GM23338 (cell line): ENCODE measurements around the gene IGFBP5. TPM values are rescaled to one million over a fixed set of nuclear protein-coding genes. Genes with fewer than 3 reads are reported as not detected.

Experiments used
- CREB1 ChIP-seq: fragments of 250-450 bp; sonication (Bioruptor Pico); IDR thresholded peaks from 2 replicates; pipeline ENCODE4 v1.5.0; 2020; ENCODE audit warnings: low read depth, mild to moderate bottlenecking, moderate library complexity
- CTCF ChIP-seq, 2 experiments: fragments of 200-600 bp in 1 of 2; sonication (generic) in 1 of 2; conservative IDR thresholded peaks; 2 replicates each; pipeline versions ENCODE4 v1.5.1 to v1.6.1; 2016 to 2017; ENCODE audit warnings: antibody characterized with exemption in 2 of 2, low read depth in 2 of 2, mild to moderate bottlenecking in 2 of 2, moderate library complexity in 1 of 2
- EZH2 ChIP-seq: fragments of 200-600 bp; sonication (generic); IDR thresholded peaks from one replicate; pipeline ENCODE4 v1.8.0; 2017; ENCODE audit warnings: antibody characterized with exemption, mild to moderate bottlenecking, low read depth; ENCODE audit not compliant: unreplicated experiment
- EZH2phosphoT487 ChIP-seq: fragments of 200-600 bp; sonication (generic); IDR thresholded peaks from one replicate; pipeline ENCODE4 v1.8.1; 2018; ENCODE audit warnings: antibody characterized with exemption; ENCODE audit not compliant: unreplicated experiment
- JUNB ChIP-seq: IDR thresholded peaks from one replicate; pipeline ENCODE4 v1.6.1; 2016; ENCODE audit warnings: antibody characterized with exemption; ENCODE audit not compliant: unreplicated experiment
- NANOG ChIP-seq: IDR thresholded peaks from 2 replicates; pipeline ENCODE4 v1.6.1; 2016; ENCODE audit warnings: antibody characterized with exemption, borderline replicate concordance
- ZNF331 ChIP-seq: fragments of 250-450 bp; sonication (Bioruptor Pico); IDR thresholded peaks from 2 replicates; pipeline ENCODE4 v1.5.0; 2020; ENCODE audit warnings: low read depth, mild to moderate bottlenecking, moderate library complexity
- polyA plus RNA-seq: library from polyadenylated mRNA; unstranded; fragments of >200 nt; fragmentation: Nextera tagmentation; extraction: Ambion mirVana; gene quantifications from 2 replicates; pipeline ENCODE4 v1.2.1, GENCODE V29; 2016
- total RNA-seq: library from RNA; depleted of rRNA; stranded (reverse); fragments of >200 nt; shearing (Covaris generic); gene quantifications from 2 replicates; pipeline ENCODE4 v1.2.3, GENCODE V29; 2014
- TF ChIP-seq, protein P1 (sequence below): fragments of 250-450 bp; sonication (Bioruptor Pico); IDR thresholded peaks from 2 replicates; pipeline ENCODE4 v1.5.0; 2020; ENCODE audit warnings: mild to moderate bottlenecking, moderate library complexity
- TF ChIP-seq, protein P2 (sequence below): IDR thresholded peaks from one replicate; pipeline ENCODE4 v1.6.1; 2018; ENCODE audit warnings: antibody characterized with exemption; ENCODE audit not compliant: unreplicated experiment

Gene IGFBP5
- total and polyA plus RNA-seq, 2 experiments from 2014 or later, result 0.70 to 2.5 TPM

DNA sequence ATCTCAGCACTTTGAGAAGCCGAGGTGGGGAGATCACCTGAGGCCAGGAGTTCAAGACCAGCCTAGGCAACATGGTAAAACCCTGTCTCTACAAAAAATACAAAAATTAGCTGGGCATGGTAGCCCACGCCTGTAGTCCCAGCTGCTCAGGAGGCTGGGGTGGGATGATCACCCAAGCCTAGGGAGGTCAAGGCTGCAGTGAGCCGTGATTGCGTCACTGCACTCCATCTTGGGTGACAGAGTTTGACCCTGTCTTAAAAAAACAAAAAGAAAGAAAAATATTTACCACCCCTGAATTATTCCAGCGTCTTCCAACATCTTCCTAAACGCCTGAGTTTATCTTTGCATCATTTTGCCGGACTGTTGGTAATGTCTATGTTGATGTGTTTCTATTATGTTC lies 6.2 kb upstream of the IGFBP5 start (continued):
- TF ChIP-seq, protein P1, sequence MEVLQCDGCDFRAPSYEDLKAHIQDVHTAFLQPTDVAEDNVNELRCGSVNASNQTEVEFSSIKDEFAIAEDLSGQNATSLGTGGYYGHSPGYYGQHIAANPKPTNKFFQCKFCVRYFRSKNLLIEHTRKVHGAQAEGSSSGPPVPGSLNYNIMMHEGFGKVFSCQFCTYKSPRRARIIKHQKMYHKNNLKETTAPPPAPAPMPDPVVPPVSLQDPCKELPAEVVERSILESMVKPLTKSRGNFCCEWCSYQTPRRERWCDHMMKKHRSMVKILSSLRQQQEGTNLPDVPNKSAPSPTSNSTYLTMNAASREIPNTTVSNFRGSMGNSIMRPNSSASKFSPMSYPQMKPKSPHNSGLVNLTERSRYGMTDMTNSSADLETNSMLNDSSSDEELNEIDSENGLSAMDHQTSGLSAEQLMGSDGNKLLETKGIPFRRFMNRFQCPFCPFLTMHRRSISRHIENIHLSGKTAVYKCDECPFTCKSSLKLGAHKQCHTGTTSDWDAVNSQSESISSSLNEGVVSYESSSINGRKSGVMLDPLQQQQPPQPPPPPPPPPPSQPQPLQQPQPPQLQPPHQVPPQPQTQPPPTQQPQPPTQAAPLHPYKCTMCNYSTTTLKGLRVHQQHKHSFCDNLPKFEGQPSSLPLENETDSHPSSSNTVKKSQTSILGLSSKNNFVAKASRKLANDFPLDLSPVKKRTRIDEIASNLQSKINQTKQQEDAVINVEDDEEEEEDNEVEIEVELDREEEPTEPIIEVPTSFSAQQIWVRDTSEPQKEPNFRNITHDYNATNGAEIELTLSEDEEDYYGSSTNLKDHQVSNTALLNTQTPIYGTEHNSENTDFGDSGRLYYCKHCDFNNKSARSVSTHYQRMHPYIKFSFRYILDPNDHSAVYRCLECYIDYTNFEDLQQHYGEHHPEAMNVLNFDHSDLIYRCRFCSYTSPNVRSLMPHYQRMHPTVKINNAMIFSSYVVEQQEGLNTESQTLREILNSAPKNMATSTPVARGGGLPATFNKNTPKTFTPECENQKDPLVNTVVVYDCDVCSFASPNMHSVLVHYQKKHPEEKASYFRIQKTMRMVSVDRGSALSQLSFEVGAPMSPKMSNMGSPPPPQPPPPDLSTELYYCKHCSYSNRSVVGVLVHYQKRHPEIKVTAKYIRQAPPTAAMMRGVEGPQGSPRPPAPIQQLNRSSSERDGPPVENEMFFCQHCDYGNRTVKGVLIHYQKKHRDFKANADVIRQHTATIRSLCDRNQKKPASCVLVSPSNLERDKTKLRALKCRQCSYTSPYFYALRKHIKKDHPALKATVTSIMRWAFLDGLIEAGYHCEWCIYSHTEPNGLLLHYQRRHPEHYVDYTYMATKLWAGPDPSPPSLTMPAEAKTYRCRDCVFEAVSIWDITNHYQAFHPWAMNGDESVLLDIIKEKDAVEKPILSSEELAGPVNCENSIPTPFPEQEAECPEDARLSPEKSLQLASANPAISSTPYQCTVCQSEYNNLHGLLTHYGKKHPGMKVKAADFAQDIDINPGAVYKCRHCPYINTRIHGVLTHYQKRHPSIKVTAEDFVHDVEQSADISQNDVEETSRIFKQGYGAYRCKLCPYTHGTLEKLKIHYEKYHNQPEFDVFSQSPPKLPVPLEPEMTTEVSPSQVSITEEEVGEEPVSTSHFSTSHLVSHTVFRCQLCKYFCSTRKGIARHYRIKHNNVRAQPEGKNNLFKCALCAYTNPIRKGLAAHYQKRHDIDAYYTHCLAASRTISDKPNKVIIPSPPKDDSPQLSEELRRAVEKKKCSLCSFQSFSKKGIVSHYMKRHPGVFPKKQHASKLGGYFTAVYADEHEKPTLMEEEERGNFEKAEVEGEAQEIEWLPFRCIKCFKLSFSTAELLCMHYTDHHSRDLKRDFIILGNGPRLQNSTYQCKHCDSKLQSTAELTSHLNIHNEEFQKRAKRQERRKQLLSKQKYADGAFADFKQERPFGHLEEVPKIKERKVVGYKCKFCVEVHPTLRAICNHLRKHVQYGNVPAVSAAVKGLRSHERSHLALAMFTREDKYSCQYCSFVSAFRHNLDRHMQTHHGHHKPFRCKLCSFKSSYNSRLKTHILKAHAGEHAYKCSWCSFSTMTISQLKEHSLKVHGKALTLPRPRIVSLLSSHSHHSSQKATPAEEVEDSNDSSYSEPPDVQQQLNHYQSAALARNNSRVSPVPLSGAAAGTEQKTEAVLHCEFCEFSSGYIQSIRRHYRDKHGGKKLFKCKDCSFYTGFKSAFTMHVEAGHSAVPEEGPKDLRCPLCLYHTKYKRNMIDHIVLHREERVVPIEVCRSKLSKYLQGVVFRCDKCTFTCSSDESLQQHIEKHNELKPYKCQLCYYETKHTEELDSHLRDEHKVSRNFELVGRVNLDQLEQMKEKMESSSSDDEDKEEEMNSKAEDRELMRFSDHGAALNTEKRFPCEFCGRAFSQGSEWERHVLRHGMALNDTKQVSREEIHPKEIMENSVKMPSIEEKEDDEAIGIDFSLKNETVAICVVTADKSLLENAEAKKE (CRISPR knock-in tag), result no peak
- TF ChIP-seq, protein P2, sequence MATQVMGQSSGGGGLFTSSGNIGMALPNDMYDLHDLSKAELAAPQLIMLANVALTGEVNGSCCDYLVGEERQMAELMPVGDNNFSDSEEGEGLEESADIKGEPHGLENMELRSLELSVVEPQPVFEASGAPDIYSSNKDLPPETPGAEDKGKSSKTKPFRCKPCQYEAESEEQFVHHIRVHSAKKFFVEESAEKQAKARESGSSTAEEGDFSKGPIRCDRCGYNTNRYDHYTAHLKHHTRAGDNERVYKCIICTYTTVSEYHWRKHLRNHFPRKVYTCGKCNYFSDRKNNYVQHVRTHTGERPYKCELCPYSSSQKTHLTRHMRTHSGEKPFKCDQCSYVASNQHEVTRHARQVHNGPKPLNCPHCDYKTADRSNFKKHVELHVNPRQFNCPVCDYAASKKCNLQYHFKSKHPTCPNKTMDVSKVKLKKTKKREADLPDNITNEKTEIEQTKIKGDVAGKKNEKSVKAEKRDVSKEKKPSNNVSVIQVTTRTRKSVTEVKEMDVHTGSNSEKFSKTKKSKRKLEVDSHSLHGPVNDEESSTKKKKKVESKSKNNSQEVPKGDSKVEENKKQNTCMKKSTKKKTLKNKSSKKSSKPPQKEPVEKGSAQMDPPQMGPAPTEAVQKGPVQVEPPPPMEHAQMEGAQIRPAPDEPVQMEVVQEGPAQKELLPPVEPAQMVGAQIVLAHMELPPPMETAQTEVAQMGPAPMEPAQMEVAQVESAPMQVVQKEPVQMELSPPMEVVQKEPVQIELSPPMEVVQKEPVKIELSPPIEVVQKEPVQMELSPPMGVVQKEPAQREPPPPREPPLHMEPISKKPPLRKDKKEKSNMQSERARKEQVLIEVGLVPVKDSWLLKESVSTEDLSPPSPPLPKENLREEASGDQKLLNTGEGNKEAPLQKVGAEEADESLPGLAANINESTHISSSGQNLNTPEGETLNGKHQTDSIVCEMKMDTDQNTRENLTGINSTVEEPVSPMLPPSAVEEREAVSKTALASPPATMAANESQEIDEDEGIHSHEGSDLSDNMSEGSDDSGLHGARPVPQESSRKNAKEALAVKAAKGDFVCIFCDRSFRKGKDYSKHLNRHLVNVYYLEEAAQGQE, result no peak
- TF ChIP-seq ZNF331 (CRISPR knock-in tag) (no peak), JUNB (no peak), NANOG (no peak), EZH2 (no peak), CTCF (conservative IDR thresholded peaks at IDR 0.05; ENCODE audit: low read depth in 2 of 2) (no peak), CREB1 (CRISPR knock-in tag) (no peak), EZH2phosphoT487 (no peak)
